ENCODE results near the gene ICE1.
A peak's percentile ranks its signal among the peaks of the same experiment; 100 is the strongest.
"Not testable (repeated sequence)": the region's sequence is repeated elsewhere in the genome, so short reads cannot be mapped to it uniquely, and the experiment has no call there.

ICE1 gene

GRCh38 chr5:5401095-5401494, 21.4 kb upstream of the ICE1 start:
- DNase-seq = no peak

- no peak for DNase-seq
Observed at GRCh38 chr5:5403741-5404140, 18.7 kb upstream of the ICE1 start.

DNA sequence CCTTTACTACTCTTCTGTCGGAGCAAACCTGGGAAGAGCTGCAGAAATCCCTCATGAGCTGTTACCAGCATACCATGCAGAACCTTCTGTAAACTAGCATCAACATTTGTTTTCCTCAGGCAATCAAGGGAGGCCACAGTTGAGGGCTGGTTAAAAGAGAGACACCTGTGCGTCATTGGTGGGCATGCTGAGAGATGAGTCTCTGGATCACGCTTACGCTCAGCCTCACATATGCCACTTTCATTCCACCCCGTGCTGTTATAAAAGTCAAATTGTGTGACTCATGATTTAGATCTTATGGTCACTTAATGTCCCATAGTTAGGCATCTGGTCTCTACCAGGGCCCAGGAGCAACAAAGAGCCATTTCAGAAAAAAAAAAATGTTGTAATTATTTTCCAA, 18.1 kb upstream of the ICE1 start:
- DNase-seq = no peak

- no peak for DNase-seq
Observed at GRCh38 chr5:5405441-5405840, 17.0 kb upstream of the ICE1 start.

DNA sequence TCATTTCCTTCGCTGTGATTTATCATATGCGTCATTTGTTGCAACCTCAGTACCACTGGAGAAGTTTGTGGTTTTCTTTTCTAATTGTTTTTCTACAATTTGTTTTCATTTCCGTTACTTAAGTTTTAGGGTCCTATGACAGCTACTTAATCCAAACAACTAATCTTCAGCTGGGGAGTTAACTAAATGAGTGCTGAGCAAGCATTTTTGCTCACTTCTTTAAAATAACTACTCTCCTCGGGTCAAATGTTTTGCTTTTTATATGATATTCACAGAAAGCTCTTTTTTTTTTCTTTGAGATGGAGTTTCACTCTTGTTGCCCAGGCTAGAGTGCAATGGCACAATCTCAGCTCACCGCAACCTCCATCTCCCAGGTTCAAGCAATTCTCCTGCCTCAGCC, 14.6 kb upstream of the ICE1 start:
- no peak for DNase-seq

- DNase-seq = no peak
Observed at GRCh38 chr5:5409151-5409810, 13.2 kb upstream of the ICE1 start.

DNA sequence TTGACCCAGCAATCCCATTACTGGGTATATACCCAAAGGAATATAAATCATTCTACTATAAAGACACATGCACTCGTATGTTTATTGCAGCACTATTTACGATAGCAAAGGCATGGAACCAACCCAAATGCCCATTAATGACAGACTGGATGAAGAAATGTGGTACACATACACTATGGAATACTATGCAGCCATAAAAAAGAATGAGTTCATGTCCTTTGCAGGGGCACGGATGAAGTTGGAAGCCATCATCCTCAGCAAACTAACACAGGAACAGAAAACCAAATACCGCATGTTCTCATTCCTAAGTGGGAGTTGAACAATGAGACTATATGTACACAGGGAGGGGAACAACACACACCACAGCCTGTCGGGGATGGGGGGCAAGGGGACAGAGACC, 8.6 kb upstream of the ICE1 start:
- not testable (repeated sequence) for DNase-seq

DNA sequence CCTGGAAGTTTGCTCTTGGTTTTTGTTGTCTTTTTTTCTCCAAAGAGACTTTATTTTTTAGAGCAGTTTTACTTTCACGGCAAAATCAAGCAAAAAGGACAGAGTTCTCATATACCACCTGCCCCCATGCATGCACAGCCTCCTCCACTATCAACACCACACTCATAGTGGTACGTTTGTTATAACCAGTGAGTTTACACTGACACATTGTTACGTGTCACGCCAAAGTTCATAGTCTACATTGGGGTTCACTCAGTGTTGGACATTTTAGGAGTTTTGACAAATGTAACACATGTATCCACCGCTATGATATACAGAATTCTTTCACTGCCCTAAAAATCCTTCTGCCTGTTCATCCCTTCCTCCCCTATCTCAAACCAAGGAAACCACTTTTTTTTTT, 7.5 kb upstream of the ICE1 start:
- DNase-seq = no peak

DNA sequence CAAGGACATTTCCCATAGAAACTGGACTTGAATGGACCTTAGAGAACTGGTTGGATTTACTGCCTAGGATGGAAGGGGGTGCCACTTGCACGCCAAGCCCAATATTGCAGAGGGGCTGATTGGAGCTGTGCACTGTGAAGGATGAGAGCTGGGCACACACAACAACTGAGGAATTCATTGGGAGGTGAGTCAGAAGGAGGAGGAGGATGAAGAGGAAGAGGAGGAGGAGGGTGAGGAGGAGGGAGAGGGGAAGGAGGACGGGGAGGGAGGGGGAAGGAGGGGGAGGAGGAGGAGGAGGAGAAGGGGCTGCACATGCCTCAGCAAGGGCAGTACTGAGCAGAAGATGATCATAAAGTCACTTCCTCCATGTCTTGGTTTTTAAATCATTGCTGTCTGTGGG, 5.7 kb upstream of the ICE1 start:
- DNase-seq = no peak

DNA sequence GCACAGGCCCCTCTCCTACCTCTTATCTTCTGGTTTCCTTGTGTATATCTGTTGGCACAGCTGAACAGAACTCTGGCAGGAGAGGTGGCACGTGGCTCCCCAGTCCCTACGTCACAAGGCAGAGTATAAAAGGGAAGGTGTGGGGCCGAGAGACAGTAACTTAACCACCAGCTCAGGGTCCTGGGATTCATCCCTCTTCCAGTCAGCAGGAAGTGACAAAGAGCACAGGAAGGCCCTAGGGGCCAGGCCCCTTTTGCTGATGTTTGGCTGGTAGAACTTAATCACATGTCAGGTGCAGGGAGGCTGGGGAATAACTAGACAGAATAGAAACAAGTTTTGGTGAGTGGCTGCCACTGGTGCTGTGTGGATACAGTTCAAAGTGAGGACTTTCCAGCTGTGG, 4.5 kb upstream of the ICE1 start:
- DNase-seq = no peak

DNA sequence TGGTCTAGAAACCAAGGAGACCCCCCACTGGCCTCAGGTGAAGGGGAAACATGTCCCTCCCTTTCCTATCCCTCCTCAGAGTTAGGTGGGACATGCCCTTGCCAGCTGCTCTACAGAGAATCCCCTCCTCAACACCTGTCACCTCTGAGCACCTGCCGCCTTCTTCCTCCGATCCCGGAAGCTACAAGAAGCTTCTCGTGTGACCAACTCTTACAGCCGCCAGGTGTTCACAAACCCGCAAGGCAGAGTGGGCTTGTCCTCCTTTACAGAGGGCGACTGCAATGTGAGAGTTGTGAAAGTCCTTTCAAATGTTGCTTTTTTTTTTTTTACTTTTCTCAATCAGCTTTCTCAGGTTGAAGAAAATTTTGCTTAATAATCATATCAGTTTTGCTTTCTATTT, 3.7 kb upstream of the ICE1 start:
- DNase-seq = no peak

- peak; percentile 40 for DNase-seq
Observed at GRCh38 chr5:5419291-5420210, 2.9 kb upstream of the ICE1 start.

- DNase-seq = no peak
Observed at GRCh38 chr5:5420251-5420650, 2.2 kb upstream of the ICE1 start.

DNA sequence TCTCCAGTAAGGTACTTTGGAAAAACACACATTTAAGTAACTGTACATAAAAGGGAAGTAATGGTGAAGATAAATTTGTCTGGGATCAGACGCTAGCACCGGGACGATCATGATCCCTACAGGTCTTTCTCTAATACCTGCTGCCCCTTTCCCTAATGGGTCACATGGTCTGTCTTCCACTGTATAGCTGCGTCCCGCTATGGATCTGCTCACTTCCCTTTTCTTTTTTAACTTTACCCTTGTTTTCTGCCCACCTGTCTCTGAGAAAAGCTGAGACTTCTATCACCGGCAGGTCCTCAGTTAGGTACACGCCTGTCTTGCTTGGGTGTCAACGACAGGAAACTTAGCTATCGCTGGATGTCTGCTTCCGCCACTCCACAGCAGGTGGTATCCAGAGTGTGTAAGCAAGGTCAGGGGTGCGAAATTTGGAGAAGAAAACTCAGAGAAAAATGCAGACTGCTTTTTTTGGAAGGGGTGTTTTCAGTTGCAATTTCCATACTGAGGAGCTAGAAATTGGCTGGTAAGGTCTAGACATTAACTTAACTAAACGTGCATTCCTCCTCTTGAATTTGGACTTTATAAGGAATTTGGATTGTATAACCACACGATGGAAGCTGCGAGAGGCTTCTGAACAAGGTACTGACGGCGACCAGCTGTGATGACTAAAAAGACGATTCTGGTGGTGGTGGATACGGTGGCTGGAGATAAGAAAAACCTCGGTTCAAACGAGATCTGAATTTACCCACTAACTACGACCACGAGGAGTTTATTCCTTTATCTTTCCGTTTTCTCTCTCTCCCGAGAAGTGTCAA, 1.1 kb upstream of the ICE1 start:
- no peak for DNase-seq

DNA sequence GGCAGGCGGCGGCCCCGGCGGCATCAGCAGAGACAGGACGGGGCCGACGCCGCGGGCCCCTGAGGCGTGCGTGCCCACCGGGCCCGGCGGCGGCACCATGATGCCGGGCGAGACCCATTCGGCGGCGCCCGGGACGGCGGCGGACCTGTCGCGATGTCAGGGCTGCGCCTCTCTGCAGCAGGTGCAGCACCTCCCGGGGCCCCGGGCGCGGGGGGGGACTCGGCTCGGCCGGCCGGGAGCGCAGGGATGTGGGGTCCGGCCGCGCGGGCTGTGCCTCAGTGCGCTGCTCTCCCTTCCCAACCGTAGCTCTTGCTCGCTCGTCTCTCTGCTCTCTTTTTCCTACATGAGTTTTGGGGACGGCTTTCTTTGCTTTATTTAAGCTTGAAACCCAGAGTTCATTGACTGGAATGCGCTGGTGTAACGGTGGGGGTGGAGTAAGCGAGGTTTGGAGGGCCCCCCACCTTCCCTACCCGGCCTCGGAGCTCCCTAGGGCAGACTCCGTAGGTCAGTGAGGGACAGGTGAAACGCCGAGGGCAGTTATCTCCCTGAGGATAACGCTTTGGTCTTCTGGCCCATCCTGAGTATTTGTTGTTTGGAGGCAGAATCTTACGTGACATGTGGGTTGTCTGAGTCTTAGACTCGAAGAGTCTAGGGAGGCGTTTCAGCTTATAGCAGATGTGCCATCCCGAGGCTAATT, 490 bp downstream of the ICE1 start:
- no peak for DNase-seq

DNA sequence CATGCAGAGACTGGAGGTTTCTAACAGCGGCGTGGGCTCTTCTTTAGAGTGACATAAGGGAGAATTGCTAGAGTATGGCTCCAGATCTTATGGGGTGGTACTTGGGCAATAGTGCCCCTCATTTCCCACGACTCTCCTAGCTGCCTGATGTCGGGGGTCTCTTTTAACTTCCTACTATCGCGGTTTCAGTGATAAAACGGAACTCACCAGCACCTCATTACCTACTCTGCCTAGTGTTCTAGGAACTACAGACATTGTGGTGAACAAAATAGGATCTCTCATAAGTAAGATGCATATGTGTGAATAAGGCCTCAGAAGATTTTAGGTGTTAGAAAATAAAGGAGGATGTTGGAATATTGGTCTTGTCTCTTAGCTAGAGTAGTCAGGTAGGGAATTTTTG, 1.1 kb downstream of the ICE1 start:
- DNase-seq = no peak

DNA sequence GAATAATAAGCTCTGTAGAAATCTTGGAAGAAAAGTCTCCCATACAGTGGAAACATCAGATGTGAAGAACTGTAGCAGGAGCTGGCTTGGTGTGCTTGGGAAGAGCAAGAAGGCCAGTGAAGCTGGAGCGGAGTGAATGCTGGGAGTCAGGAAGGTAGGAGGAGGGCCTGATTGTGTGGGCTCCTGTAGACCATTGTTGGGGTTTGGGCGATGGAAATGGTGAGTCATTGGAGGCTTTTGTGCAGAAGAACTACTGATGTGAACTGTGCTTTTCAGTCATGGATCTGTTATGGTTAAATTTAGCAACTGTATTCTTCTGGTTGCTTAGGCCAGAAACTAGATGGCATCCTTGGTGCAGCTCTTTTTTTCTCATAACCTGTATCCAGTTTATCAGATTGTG, 2.3 kb downstream of the ICE1 start:
- no peak for DNase-seq

DNA sequence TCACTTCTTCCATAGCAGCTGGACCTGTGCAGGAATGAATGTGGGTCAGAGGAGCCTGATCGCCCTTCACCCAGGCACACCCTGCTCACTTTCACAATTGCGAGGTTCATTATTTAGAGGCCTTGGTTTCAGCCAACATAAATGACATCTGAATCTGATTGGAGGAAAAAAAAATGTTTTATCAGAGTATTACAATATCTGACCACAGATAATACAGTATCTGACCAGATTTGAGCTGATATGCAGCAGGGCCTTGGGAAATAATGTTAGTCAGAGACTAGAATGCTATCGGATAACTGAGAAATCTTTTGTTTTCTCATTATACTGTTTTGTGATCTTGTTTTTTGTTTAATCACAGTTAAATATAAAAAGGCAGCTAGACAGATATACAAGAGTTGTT, 7.7 kb downstream of the ICE1 start:
- DNase-seq = no peak

DNA sequence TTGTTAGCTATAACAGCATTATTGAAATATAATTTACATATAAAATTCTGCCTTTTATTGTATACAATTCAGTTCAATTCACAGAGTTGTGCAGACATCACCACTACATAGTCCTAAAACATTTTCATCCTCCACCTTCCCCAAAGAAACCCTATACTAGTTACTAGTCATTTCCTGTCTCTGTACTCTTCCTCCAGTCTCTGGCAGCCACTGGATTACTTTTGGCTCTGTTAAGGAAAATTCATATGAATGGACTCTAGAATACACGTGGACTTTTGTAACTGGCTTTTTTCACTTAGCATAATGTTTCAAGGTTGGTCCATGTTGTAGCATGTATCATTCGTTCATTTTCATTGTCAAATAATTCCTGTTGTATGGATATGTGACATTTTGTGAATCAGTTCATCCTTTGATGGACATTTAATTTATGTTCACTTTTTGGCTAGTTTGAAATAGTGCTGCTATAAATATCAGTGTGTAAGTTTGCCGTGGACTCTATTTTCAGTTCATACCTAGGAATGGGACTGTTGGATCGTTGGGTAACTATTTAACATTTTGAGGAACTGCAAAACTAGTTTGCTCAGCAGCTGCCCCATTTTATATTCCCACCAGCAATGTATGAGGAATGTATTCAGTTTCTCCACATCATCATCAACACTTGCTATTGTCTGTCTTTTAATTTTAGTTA, 9.7 kb downstream of the ICE1 start:
- no peak for DNase-seq

DNA sequence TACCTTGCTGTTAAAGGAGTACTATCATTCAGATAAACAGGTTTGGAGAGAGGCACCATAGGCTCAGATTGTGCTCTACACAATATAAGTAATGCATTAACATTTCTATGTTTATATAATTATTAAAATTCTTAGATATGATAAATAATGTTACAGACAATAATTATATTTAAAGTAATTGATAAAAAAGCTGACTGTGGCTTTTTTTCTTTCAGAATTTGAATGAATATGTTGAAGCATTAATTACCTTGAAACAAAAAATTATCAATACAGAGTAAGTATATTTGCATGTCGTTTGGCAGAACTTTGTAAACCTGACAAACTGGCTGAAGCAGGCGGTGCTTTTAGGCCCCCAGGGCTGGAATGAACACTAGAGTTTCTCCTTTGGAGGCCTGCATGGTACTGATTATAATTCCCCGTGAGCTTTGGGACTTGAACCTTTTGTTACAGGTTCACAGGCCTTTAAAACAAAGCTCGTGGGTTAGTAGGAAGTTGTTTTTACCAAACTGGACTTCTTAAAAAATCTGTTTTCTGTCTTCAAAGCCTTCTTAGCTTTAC, 13.8 kb downstream of the ICE1 start:
- DNase-seq = no peak

- DNase-seq = no peak
Observed at GRCh38 chr5:5437227-5438172, 15.0 kb downstream of the ICE1 start.
